Astrocyte of the cerebellum (primary cell): ENCODE results near the gene ARL14.

Experiments
- DNase-seq: peaks from one replicate; pipeline ENCODE4 v3.0.0-alpha.2; 2011; ENCODE audit warnings: low read depth
- H3K4me3 ChIP-seq: 2 replicates; pipeline ENCODE4 v1.5.1; 2011; ENCODE audit warnings: mild to moderate bottlenecking, low read depth, low read length, moderate library complexity
- CTCF ChIP-seq: IDR thresholded peaks from 2 replicates; pipeline ENCODE4 v1.5.1; 2012; ENCODE audit warnings: low read length, low read depth, moderate library complexity, mild to moderate bottlenecking; ENCODE audit errors: missing control alignments
- in situ Hi-C: cut with HindIII; loops from 2 replicates; pipeline ENCODE4 v1.10.0; 2017; ENCODE audit warnings: low sequenced_read_pairs

Gene ARL14

DNA sequence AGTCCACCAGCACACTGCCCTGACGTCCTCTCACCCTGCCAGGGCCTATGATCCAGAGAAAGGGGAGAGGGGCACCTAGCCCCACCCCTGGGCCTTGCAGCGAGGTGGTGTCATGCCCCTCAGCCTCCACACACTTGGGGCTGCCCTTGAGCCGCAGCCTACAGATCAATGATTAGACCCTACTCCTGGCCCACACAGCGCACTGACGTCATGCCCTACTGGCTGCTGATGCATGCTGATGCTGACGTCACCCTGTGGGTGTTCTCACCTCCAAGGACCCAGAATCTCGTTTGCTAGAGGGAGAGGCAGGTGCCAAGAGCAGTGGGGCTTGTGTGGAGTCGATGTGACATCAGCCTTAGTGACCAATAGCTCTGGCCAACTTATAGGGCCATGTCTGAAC is 18.0 kb downstream of the ARL14 start:
- no peak overlapping the region for H3K4me3 ChIP-seq
- in situ Hi-C loops = no loop called here
- no peak for DNase-seq
- no peak for TF ChIP-seq CTCF

DNA sequence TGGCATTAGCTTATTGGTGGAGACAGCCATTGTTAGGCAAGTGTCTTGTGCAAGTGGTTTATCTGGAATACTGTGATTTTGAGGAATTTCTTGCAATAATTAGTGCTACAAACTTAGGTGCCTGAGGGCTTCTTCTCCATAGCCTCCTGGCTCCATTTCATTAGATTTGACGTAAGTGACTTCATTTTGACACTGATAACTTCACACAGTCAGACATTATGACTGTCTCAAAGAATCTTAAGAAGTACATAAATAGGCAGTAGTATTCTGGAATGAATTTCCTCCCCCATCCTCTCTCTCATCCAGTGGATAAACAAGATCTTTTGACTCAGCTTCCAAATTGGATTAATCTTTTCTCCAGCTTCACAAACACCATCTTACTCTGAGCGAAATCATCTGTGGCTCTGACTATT is 19.0 kb downstream of the ARL14 start:
- no peak for DNase-seq
- H3K4me3 ChIP-seq = no peak overlapping the region
- no peak for TF ChIP-seq CTCF
- in situ Hi-C loops = no loop called here

DNA sequence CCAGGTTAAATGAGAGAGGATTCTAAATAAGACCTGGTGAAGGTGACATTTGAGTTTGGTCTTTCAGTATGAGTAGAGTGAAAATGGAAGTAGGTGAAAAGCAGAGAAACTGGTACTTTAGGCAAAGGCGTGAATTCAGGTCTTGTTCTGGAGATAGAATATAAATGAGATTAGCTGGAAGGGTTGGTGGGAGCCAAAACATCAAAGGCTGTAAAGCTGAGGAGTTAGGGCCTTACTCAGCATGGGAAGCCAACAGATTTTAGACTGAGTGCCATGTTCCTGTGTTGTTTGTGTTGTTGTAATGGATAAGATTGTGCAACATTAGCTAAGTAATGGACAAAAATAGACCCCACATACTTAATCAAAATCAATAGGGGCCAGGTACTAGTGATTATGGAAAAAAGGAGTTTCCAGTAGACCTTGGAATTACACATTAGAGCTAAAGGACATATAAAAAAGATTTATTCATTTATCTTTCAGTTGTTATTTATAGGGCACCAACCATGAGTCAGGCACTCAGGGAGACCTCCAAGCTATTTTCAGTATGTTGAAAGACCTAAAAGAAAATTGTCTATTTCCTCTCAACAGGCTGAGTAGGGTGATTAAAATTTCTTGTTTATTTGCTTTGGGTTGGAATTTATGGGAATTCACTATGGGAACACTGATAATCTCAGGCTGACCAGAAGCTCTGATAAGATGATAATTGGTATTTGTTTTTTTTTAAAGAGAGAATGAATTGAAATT is 20.8 kb downstream of the ARL14 start:
- no peak for DNase-seq
- TF ChIP-seq CTCF = no peak
- H3K4me3 ChIP-seq = no peak overlapping the region
- in situ Hi-C loops = no loop called here

GRCh38 chr3:160698599-160699195 is 21.7 kb downstream of the ARL14 start:
- in situ Hi-C loops = no loop called here
- TF ChIP-seq CTCF = no peak
- no peak for DNase-seq
- H3K4me3 ChIP-seq = no peak overlapping the region

DNA sequence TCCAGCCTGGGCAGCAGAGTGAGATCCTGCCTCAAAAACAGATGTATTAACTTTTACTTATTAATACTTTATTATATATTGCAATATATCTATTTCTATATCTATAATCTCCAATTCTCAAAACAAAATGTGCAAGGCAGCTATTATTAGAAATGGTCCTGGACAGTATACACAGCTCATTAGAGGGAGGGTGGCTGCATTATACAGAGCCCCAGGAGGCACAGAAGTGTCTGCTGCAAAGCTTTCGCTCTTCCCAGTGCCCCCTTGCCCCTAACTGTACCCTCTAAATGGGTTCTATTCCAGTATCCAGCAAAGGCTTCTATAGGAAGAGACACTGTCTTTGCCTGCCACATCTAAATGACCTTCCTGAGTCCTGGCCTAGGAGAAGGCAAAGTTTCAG is 24.5 kb downstream of the ARL14 start:
- TF ChIP-seq CTCF = no peak
- DNase-seq = no peak
- in situ Hi-C loops = no loop called here
- H3K4me3 ChIP-seq = no peak overlapping the region

DNA sequence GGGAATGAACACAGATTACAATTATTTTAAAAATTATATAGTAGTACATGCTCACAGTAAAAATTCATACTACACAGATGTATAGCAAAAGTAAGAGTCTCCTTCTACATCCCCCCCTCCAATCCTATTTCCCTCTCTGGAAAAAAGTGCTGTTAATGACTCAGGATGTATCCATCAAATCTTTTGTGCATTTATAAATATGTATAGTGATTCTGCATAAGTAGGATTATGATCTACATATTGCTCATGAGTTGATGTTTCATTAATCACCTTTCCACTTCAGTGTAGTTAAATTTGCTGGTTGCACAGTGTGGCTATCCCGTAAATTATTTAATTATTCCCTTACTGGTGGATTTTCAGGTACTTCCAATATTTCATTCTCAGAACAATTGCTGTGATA is 25.3 kb downstream of the ARL14 start:
- in situ Hi-C loops = no loop called here
- no peak for TF ChIP-seq CTCF
- DNase-seq = no peak
- H3K4me3 ChIP-seq = no peak overlapping the region
